ENCODE results near the gene RASSF5. TPM values are rescaled to one million over a fixed set of nuclear protein-coding genes. Genes with fewer than 3 reads are reported as not detected.
A peak's percentile ranks its signal among the peaks of the same experiment; 100 is the strongest.

Gene RASSF5
- total and polyA plus RNA-seq, 2 of the 13 experiments (the other 11 are each of a cell fraction or from before 2014, with no cell fraction given) = 0.18 to 0.40 TPM

DNA sequence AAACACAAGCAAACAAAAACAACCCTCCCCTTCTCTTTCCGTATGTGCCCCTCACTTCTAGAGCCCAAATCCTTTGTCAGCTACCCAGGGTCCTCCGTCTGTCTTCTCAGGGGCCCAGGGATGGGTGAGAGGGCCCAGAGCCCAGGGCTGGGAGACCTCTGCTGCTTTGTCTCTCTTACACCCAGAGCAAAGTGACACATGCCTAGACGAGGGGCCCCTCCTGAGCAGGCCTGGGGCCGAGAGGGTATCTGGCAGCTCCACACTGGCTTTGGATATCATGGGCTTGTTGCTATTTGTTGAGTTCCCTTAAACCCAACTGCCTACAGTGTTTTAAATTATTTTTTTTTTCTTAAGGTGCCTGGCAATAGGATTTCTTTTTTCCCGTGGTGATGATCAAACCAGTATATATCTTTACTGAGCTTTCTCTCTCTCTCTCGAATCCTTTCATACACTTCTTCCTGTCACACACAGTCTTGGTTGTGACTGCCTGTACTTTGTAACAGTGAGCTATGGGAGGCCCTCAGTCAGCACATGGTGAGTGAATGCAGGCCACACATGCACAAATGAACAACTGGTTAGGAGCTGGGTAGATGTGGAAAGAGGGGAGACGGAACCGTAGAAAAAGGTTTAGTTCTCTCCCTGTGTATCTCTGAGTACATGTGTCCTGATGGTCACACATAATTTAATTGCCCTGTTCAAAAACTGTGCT lies 14.5 kb downstream of the RASSF5 start:
- intact Hi-C loops (cut with micrococcal nuclease; ENCODE audit: unreplicated experiment) = no loop called here
- Histone ChIP-seq H3K9me3 (ENCODE audit: low read length) (no peaks in the 10 kb centered on the region), H3K27me3 (ENCODE audit: control insufficient read depth in 1 of 2, insufficient read depth in 2 of 2, low read length in 2 of 2) (0 out of 5 replicates have a peak, but pooled peaks cover 0 to 1% of the 10 kb centered on the region in 2 experiments), H3K4me2 (ENCODE audit: low read depth, low read length) (peak overlapping the region; percentile 33), H3K27ac (ENCODE audit: extremely low read length, insufficient read depth, low read length) (no peak overlapping the region), H4K20me1 (ENCODE audit: insufficient read depth, low read length) (no peaks in the 10 kb centered on the region), H3K79me2 (ENCODE audit: insufficient read depth, low read length) (no peaks in the 10 kb centered on the region), H3K9ac (ENCODE audit: insufficient read depth, low read depth, low read length) (no peak overlapping the region), H2AFZ (ENCODE audit: low read length) (no peak overlapping the region), H3K36me3 (replicated peaks in 1 of 2; ENCODE audit: control insufficient read depth in 1 of 2, insufficient read depth in 2 of 2, low read length in 2 of 2) (no peaks in the 10 kb centered on the region), H3K4me3 (replicated peaks in 1 of 3; ENCODE audit: insufficient read depth in 1 of 3, low read depth in 2 of 3, low read length in 3 of 3) (no peak overlapping the region; a peak in 1 of 6 replicates), H3K4me1 (ENCODE audit: insufficient read depth, low read length) (peaks cover 28% of the 10 kb centered on the region)
- no peak for TF ChIP-seq ZNF883 (CRISPR knock-in tag; IDR thresholded peaks at IDR 0.05; ENCODE audit: not compliant biosample characterization)
- TF ChIP-seq PHF8 (CRISPR knock-in tag; IDR thresholded peaks at IDR 0.05) = no peak
- TF ChIP-seq ZNF274 (CRISPR knock-in tag; IDR thresholded peaks at IDR 0.05) = no peak
- TF ChIP-seq MEIS2 (CRISPR knock-in tag; IDR thresholded peaks at IDR 0.05) = no peak
- TF ChIP-seq, protein P1, sequence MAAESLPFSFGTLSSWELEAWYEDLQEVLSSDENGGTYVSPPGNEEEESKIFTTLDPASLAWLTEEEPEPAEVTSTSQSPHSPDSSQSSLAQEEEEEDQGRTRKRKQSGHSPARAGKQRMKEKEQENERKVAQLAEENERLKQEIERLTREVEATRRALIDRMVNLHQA (CRISPR knock-in tag; IDR thresholded peaks at IDR 0.05) = no peak
- TF ChIP-seq ZNF607 (CRISPR knock-in tag; IDR thresholded peaks at IDR 0.05; ENCODE audit: borderline replicate concordance) = no peak
- TF ChIP-seq STAT6 (CRISPR knock-in tag; IDR thresholded peaks at IDR 0.05; ENCODE audit: borderline replicate concordance) = no peak
- TF ChIP-seq ZNF720 (CRISPR knock-in tag; IDR thresholded peaks at IDR 0.05) = no peak
- ChIA-PET CTCF (ENCODE audit: low intra/inter-chr PET ratio, low total read pairs) (no interaction called here), POLR2A (no interaction called here)
- FAIRE-seq = no peak
- no TSS peak for BruUV-seq (replicated peaks)
- in situ Hi-C loops (cut with HindIII; ENCODE audit: extremely low pct_ligation_motif_present, low pct_unique_long_range_greater_than_20kb) = no loop called here
- 11% methylated on average over 8 of the region's 8 CpGs for WGBS (ENCODE audit: low lambda C conversion rate)
- no peak for DNase-seq (ENCODE audit: low spot score)
- peak; percentile 61 for ATAC-seq
